Tibial nerve (tissue), 4 donors: Measurements from ENCODE around the gene UBE2H. TPM values are rescaled to one million over a fixed set of nuclear protein-coding genes. Genes with fewer than 3 reads are reported as not detected.

Experiments used
- DNase-seq, 2 donors: peaks; one replicate each; pipeline ENCODE4 v3.0.0-alpha.2; 2019; ENCODE audit warnings: low spot score in 2 of 2
- H3K27ac ChIP-seq, 4 donors: fragments of 200-600 bp; sonication (generic) in 3 of 4; one replicate each; pipeline ENCODE4 v1.5.1; 2017 to 2019; ENCODE audit warnings: mild to moderate bottlenecking in 1 of 4
- H3K27me3 ChIP-seq, 2 donors: fragments of 200-600 bp; sonication (generic) in 1 of 2; one replicate each; pipeline versions ENCODE4 v1.5.1 to v1.6.0; 2017 to 2019
- H3K36me3 ChIP-seq, 3 donors: fragments of 200-600 bp; sonication (generic); one replicate each; pipeline ENCODE4 v1.5.1; 2018 to 2019
- H3K4me1 ChIP-seq, 4 donors: fragments of 200-600 bp; sonication (generic) in 3 of 4; one replicate each; pipeline ENCODE4 v1.5.1; 2017 to 2019
- H3K4me3 ChIP-seq, 4 donors: fragments of 200-600 bp; sonication (generic) in 3 of 4; one replicate each; pipeline ENCODE4 v1.5.1; 2017 to 2019; ENCODE audit warnings: mild to moderate bottlenecking in 1 of 4, moderate library complexity in 1 of 4
- H3K9me3 ChIP-seq, 4 donors: fragments of 200-600 bp; sonication (generic) in 3 of 4; one replicate each; pipeline ENCODE4 v1.5.1; 2017 to 2019
- EP300 ChIP-seq, 2 donors: sonication (generic); formaldehyde crosslinking; IDR thresholded peaks; one replicate each; pipeline ENCODE4 v1.6.1; 2017; ENCODE audit warnings: antibody characterized with exemption in 2 of 2, mild to moderate bottlenecking in 1 of 2
- POLR2A ChIP-seq, 2 donors: fragments of 450-650 bp; IDR thresholded peaks; one replicate each; pipeline ENCODE4 v1.6.1; 2017; ENCODE audit warnings: antibody characterized with exemption in 2 of 2, mild to moderate bottlenecking in 2 of 2, moderate library complexity in 2 of 2
- WGBS, 2 donors: methylation state at CpG; one replicate each; pipeline ENCODE4 v1.1.5; 2018; 5-methylcytosine and 5-hydroxymethylcytosine counted together
- total RNA-seq, 4 donors: library from RNA; depleted of rRNA; stranded (reverse); fragments of >200 nt; gene quantifications; one replicate each; pipeline ENCODE4 v1.1.0, GENCODE V29; 2016
- TF ChIP-seq, protein P1 (sequence below), 5 experiments: fragments of 200-600 bp in 3 of 5; fragments of 450-650 bp in 2 of 5; sonication (generic) in 3 of 5; IDR thresholded peaks; one replicate each; pipeline ENCODE4 v1.5.1; 2016 to 2019; ENCODE audit warnings: antibody characterized with exemption in 5 of 5, mild to moderate bottlenecking in 3 of 5, moderate library complexity in 2 of 5

Gene UBE2H
- total RNA-seq, 4 donors from 2014 or later, result 69.6 to 92.3 (median 80.9) TPM

DNA sequence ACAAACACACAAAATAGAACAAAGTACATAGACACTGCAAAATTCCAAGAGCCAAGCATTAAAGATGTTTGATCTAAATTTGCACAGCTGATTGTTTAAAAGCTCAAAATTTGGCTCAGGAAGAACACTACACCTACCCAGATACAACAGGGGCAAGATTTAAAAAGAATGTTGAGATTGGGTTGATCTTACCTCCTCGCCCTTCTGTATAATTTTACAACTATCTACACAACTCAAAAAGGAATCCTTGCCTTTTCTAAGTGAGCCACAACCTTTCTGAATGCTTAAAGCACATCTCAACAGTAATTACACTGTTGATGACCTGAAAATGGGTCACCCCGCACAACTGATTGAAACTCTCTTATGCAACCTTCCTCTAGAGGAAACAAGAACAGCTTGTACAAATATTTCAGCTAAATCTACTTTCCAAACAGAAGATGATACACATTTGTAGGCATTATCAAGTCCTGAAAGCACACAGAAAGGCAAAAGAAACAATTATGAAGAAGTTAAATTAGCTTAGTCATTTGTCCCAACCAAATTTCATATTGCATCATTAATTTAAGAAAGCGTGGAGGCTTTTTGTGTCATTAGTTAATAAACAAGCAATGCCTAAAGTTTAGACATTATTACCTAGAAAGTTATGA is 75.5 kb downstream of the UBE2H start:
- H3K4me3 ChIP-seq, result no peak overlapping the region
- H3K36me3 ChIP-seq, result peaks cover 0 to 15% (median 0%) of the 10 kb centered on the region in 3 donors
- TF ChIP-seq EP300 (IDR thresholded peaks at IDR 0.05) (peak in 1 of 2 donors; percentile 80), POLR2A (IDR thresholded peaks at IDR 0.05) (no peak)
- TF ChIP-seq, protein P1, sequence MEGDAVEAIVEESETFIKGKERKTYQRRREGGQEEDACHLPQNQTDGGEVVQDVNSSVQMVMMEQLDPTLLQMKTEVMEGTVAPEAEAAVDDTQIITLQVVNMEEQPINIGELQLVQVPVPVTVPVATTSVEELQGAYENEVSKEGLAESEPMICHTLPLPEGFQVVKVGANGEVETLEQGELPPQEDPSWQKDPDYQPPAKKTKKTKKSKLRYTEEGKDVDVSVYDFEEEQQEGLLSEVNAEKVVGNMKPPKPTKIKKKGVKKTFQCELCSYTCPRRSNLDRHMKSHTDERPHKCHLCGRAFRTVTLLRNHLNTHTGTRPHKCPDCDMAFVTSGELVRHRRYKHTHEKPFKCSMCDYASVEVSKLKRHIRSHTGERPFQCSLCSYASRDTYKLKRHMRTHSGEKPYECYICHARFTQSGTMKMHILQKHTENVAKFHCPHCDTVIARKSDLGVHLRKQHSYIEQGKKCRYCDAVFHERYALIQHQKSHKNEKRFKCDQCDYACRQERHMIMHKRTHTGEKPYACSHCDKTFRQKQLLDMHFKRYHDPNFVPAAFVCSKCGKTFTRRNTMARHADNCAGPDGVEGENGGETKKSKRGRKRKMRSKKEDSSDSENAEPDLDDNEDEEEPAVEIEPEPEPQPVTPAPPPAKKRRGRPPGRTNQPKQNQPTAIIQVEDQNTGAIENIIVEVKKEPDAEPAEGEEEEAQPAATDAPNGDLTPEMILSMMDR (IDR thresholded peaks at IDR 0.05), result no peak
- WGBS, 2 donors, result 76 to 77% methylated on average over 3 of the region's 3 CpGs
- H3K27ac ChIP-seq, result peak overlapping the region in 2 of 4 donors; percentile 46 to 71
- H3K9me3 ChIP-seq, result no peaks in the 10 kb centered on the region
- H3K27me3 ChIP-seq, result no peaks in the 10 kb centered on the region
- no peak for DNase-seq
- peaks cover 0 to 39% (median 8%) of the 10 kb centered on the region in 4 donors for H3K4me1 ChIP-seq

DNA sequence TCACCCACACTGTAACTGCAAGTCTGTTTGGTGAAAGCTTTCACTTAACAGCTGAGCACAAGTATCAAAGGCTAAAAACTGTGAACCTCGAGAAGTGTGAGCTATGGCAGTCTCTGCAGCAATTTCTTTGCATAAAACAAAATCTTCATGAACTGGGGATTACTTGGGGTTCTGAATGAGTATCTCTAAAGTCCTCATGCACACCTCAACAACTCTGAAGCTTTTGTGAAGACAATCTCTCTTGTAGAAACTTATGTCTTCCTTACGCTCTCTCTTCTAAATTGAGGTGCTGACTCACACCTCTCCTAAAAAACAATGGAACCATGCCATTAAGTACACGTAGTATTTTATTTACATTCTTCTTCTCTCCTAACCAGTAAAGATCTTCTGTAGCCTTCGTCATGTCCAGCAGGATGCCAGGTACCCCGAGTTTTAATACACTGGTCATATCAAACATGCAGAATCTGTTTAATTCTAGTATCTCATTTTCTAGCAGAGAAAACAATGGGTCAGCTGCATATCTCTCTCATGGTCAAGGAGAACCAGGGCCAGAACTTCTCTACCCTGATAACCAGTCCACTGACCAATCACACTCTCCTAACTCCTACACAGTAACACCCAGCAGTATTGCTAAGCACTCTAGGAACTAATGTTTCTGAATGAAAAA is 76.9 kb downstream of the UBE2H start:
- no peaks in the 10 kb centered on the region for H3K9me3 ChIP-seq
- no peak for DNase-seq
- H3K36me3 ChIP-seq, result peaks cover 0 to 15% (median 0%) of the 10 kb centered on the region in 3 donors
- H3K27ac ChIP-seq, result no peak overlapping the region
- TF ChIP-seq, protein P1 (IDR thresholded peaks at IDR 0.05), result no peak
- TF ChIP-seq EP300 (IDR thresholded peaks at IDR 0.05) (no peak), POLR2A (IDR thresholded peaks at IDR 0.05) (no peak)
- peaks cover 0 to 34% (median 8%) of the 10 kb centered on the region in 4 donors for H3K4me1 ChIP-seq
- 66 to 74% methylated on average over 5 of the region's 5 CpGs for WGBS, 2 donors
- no peaks in the 10 kb centered on the region for H3K27me3 ChIP-seq
- no peak overlapping the region for H3K4me3 ChIP-seq

DNA sequence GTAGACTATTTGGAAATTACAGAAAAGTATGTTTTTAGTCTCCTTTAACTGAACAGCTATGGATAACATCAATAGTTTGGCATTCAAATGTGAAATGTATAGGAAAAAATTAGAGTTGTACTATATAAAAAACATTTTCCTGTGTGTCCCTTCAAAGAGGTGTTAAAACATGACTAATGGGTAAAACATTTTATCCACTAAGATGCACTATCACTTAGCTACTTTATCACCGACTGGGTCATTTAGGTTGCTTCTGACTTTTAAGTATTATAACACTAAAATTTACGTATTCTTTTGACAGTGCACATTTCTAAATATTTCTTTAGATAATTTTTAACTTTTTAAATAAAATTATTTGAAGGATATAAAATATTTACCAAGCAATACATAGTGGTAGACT is 77.6 kb downstream of the UBE2H start:
- no peak overlapping the region for H3K4me3 ChIP-seq
- no peaks in the 10 kb centered on the region for H3K9me3 ChIP-seq
- H3K27ac ChIP-seq, result no peak overlapping the region
- peaks cover 0 to 15% (median 0%) of the 10 kb centered on the region in 3 donors for H3K36me3 ChIP-seq
- H3K27me3 ChIP-seq, result no peaks in the 10 kb centered on the region
- peaks cover 0 to 40% (median 8%) of the 10 kb centered on the region in 4 donors for H3K4me1 ChIP-seq
- no peak for TF ChIP-seq POLR2A (IDR thresholded peaks at IDR 0.05)
- no peak for TF ChIP-seq EP300 (IDR thresholded peaks at IDR 0.05)
- TF ChIP-seq, protein P1 (IDR thresholded peaks at IDR 0.05), result no peak
- DNase-seq, result no peak
- WGBS, 2 donors, result 86% methylated on average over 2 of the region's 2 CpGs

DNA sequence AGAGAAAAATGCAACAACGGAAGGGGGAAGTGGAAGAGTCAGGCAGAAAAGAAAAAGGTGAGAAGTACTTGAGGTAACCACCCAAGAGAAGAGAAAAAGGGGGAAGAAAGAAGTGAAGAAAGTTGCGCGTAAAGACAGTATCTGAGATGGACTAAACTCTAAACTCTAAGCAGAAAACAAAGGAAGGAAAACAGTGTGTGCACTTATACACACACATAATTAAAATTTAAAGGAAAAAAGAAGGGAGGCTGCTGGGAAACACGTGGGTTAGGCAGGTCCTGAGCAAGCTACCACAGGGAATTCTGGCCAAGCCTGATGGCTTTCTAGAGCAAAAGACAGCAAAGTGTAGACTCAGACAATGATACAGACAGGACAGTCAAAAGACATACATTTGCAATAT is 78.0 kb downstream of the UBE2H start:
- peaks cover 0 to 42% (median 8%) of the 10 kb centered on the region in 4 donors for H3K4me1 ChIP-seq
- no peaks in the 10 kb centered on the region for H3K9me3 ChIP-seq
- 83 to 84% methylated on average over 4 of the region's 4 CpGs for WGBS, 2 donors
- H3K4me3 ChIP-seq, result no peak overlapping the region
- no peaks in the 10 kb centered on the region for H3K27me3 ChIP-seq
- peaks cover 0 to 15% (median 0%) of the 10 kb centered on the region in 3 donors for H3K36me3 ChIP-seq
- TF ChIP-seq, protein P1 (IDR thresholded peaks at IDR 0.05), result no peak
- TF ChIP-seq EP300 (IDR thresholded peaks at IDR 0.05) (no peak), POLR2A (IDR thresholded peaks at IDR 0.05) (no peak)
- DNase-seq, result no peak
- H3K27ac ChIP-seq, result no peak overlapping the region

DNA sequence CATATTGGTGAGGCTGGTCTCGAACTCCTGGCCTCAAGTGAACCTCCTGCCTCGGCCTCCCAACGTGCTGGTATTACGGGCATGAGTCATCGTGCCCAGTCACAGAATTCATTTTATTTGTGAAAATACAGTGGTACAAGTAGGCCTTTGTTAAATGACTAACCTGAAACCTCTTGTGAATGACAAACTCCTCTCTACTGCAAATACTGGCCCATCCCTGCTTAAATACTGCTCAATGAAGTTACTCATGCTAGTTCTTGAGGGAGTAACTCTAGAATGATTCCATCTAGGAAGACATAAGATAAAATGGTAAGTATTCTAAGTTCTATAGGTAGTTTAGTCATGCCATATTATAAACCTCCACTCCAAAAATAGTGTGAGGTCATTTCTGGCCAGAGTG is 80.7 kb downstream of the UBE2H start:
- no peak for DNase-seq
- H3K36me3 ChIP-seq, result peaks cover 0 to 9% (median 0%) of the 10 kb centered on the region in 3 donors
- WGBS, 2 donors, result 82 to 83% methylated on average over 5 of the region's 5 CpGs
- no peaks in the 10 kb centered on the region for H3K9me3 ChIP-seq
- H3K27ac ChIP-seq, result no peak overlapping the region
- TF ChIP-seq POLR2A (IDR thresholded peaks at IDR 0.05) (no peak), EP300 (IDR thresholded peaks at IDR 0.05) (no peak)
- TF ChIP-seq, protein P1 (IDR thresholded peaks at IDR 0.05), result no peak
- H3K4me3 ChIP-seq, result no peak overlapping the region
- no peaks in the 10 kb centered on the region for H3K27me3 ChIP-seq
- H3K4me1 ChIP-seq, result peaks cover 0 to 33% (median 6%) of the 10 kb centered on the region in 4 donors
